ENCODE measurements around the gene ZAP70.

- TF ChIP-seq EZH2 (IDR thresholded peaks at IDR 0.05; ENCODE audit: low read length, missing control alignments), result no peak
- TF ChIP-seq, protein P1, sequence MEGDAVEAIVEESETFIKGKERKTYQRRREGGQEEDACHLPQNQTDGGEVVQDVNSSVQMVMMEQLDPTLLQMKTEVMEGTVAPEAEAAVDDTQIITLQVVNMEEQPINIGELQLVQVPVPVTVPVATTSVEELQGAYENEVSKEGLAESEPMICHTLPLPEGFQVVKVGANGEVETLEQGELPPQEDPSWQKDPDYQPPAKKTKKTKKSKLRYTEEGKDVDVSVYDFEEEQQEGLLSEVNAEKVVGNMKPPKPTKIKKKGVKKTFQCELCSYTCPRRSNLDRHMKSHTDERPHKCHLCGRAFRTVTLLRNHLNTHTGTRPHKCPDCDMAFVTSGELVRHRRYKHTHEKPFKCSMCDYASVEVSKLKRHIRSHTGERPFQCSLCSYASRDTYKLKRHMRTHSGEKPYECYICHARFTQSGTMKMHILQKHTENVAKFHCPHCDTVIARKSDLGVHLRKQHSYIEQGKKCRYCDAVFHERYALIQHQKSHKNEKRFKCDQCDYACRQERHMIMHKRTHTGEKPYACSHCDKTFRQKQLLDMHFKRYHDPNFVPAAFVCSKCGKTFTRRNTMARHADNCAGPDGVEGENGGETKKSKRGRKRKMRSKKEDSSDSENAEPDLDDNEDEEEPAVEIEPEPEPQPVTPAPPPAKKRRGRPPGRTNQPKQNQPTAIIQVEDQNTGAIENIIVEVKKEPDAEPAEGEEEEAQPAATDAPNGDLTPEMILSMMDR (conservative IDR thresholded peaks at IDR 0.05 in 1 of 2, IDR thresholded peaks at IDR 0.05 in 1 of 2; ENCODE audit: low read depth in 1 of 2, low read length in 2 of 2), result no peak
Observed at GRCh38 chr2:97718051-97718882, 4.9 kb downstream of the ZAP70 start.

Measured in fibroblast of lung (primary cell).